HCT116 (cell line): ENCODE results near the gene GPRIN1. TPM values are rescaled to one million over a fixed set of nuclear protein-coding genes. Genes with fewer than 3 reads are reported as not detected.

Experiments used
- ATAC-seq: fragments of 200-7000 bp; cut with Tn5 transposase; 2 replicates; pipeline ENCODE4 v1.9.1; 2020; ENCODE audit warnings: mild to moderate bottlenecking, moderate library complexity
- BruUV-seq: library from RNA; stranded (reverse); fragments of 400-500 nt; replicated peaks from 2 replicates; lab custom pipeline; 2021; lab: Mats Ljungman, UMichigan
- CTCF ChIA-PET: fragments of 300-600 bp; sonication (Branson Sonifier 250); formaldehyde crosslinking; loops from one replicate; lab custom pipeline; 2021; ENCODE audit warnings: antibody characterized with exemption; lab: Charles Lee
- POLR2A ChIA-PET: fragments of 300-600, 350-600 bp; sonication (Branson Sonifier 250); formaldehyde crosslinking; loops from one replicate; lab custom pipeline; 2021; ENCODE audit warnings: antibody characterized with exemption; lab: Charles Lee
- RAD21 ChIA-PET, 2 experiments: fragments of 300-600 bp; sonication (Branson Sonifier 250); formaldehyde crosslinking; loops; one replicate each; lab custom pipeline; 2023; ENCODE audit warnings: low total read pairs in 2 of 2; ENCODE audit not compliant: uncharacterized antibody in 2 of 2, unreplicated experiment in 2 of 2, low non-redundant PET in 1 of 2; lab: Charles Lee
- DNase-seq: peaks from one replicate; pipeline ENCODE4 v3.0.0-alpha.2; 2010; ENCODE audit warnings: low read depth, low spot score
- H2AFZ ChIP-seq: fragments of 200-600 bp; shearing (Covaris generic), sonication (generic); 2 replicates; pipeline ENCODE4 v1.6.1; 2017; ENCODE audit warnings: low read depth, mixed run types, mixed read lengths, antibody characterized with exemption, low read length; ENCODE audit not compliant: poor library complexity, severe bottlenecking
- H3K27ac ChIP-seq: 2 replicates; pipeline ENCODE4 v1.5.1; 2012; ENCODE audit warnings: low read depth, low read length
- H3K27me3 ChIP-seq: fragments of 200-600 bp; sonication (generic); 2 replicates; pipeline ENCODE4 v1.6.1; 2016; ENCODE audit warnings: mixed run types, low read length, mixed read lengths; ENCODE audit not compliant: insufficient read depth
- H3K36me3 ChIP-seq, 2 experiments: fragments of 200-500 bp in 1 of 2; fragments of 200-600 bp in 1 of 2; sonication (Bioruptor generic) in 1 of 2; sonication (generic) in 1 of 2; 2 replicates each; pipeline versions ENCODE4 v1.5.1 to v1.6.1; 2014 to 2016; ENCODE audit warnings: low read length in 2 of 2, inconsistent platforms in 1 of 2, mixed read lengths in 1 of 2, mixed run types in 1 of 2; ENCODE audit not compliant: insufficient read depth in 2 of 2, control insufficient read depth in 1 of 2
- H3K4me1 ChIP-seq, 2 experiments: fragments of 200-600 bp in 1 of 2; sonication (generic) in 1 of 2; 2 replicates each; pipeline versions ENCODE4 v1.5.1 to v1.6.1; 2012 to 2017; ENCODE audit warnings: low read length in 2 of 2, inconsistent platforms in 1 of 2, mild to moderate bottlenecking in 1 of 2, mixed read lengths in 1 of 2, mixed run types in 1 of 2, moderate library complexity in 1 of 2; ENCODE audit not compliant: insufficient read depth in 2 of 2, control insufficient read depth in 1 of 2
- H3K4me2 ChIP-seq: fragments of 200-600 bp; sonication (generic); 2 replicates; pipeline ENCODE4 v1.6.1; 2017; ENCODE audit warnings: mixed run types, low read length, mixed read lengths
- H3K4me3 ChIP-seq, 2 experiments: fragments of 200-600 bp in 1 of 2; sonication (generic) in 1 of 2; replicated peaks in 1 of 2; 2 replicates each; pipeline ENCODE4 v1.5.1; 2011 to 2016; ENCODE audit warnings: low read length in 2 of 2, control low read depth in 1 of 2, low read depth in 1 of 2, mild to moderate bottlenecking in 1 of 2, mixed read lengths in 1 of 2, mixed run types in 1 of 2
- H3K79me2 ChIP-seq: fragments of 200-600 bp; sonication (generic); 2 replicates; pipeline ENCODE4 v1.6.1; 2017; ENCODE audit warnings: mild to moderate bottlenecking, mixed run types, low read length, moderate library complexity, mixed read lengths; ENCODE audit not compliant: insufficient read depth
- H3K9ac ChIP-seq: fragments of 200-600 bp; sonication (generic); 2 replicates; pipeline ENCODE4 v1.6.1; 2016; ENCODE audit warnings: low read length, mixed read lengths
- H3K9me2 ChIP-seq: fragments of 200-600 bp; sonication (generic), shearing (Covaris generic); 2 replicates; pipeline ENCODE4 v1.6.1; 2017; ENCODE audit warnings: mixed run types, mild to moderate bottlenecking, moderate library complexity; ENCODE audit not compliant: insufficient read depth
- H3K9me3 ChIP-seq, 2 experiments: fragments of 200-500 bp in 1 of 2; fragments of 200-600 bp in 1 of 2; sonication (Bioruptor generic) in 1 of 2; sonication (generic) in 1 of 2; 2 replicates each; pipeline ENCODE4 v1.6.1; 2014 to 2017; ENCODE audit warnings: low read length in 2 of 2, mixed read lengths in 2 of 2, inconsistent platforms in 1 of 2, low read depth in 1 of 2, mild to moderate bottlenecking in 1 of 2, mixed run types in 1 of 2, moderate library complexity in 1 of 2; ENCODE audit not compliant: control insufficient read depth in 1 of 2, insufficient read depth in 1 of 2
- H4K20me1 ChIP-seq: fragments of 200-600 bp; sonication (generic), shearing (Covaris generic); 2 replicates; pipeline ENCODE4 v1.6.1; 2017; ENCODE audit warnings: mixed run types, mild to moderate bottlenecking, moderate library complexity; ENCODE audit not compliant: insufficient read depth
- ATF3 ChIP-seq: IDR thresholded peaks from 2 replicates; pipeline ENCODE4 v1.6.1; 2012
- CBX3 ChIP-seq: IDR thresholded peaks from 2 replicates; pipeline ENCODE4 v1.6.1; 2012; ENCODE audit warnings: low read depth
- CEBPB ChIP-seq: IDR thresholded peaks from 2 replicates; pipeline ENCODE4 v1.6.1; 2012; ENCODE audit warnings: low read depth
- CTCF ChIP-seq, 3 experiments: fragments of 200-600 bp in 1 of 3; sonication (generic) in 1 of 3; IDR thresholded peaks in 2 of 3; conservative IDR thresholded peaks in 1 of 3; 2 replicates each; pipeline ENCODE4 v1.5.1; 2012 to 2017; ENCODE audit warnings: low read depth in 2 of 3, low read length in 2 of 3, antibody characterized with exemption in 1 of 3, borderline replicate concordance in 1 of 3, control low read depth in 1 of 3, mild to moderate bottlenecking in 1 of 3, mixed read lengths in 1 of 3, mixed run types in 1 of 3, moderate library complexity in 1 of 3; ENCODE audit not compliant: insufficient read depth in 1 of 3
- EGR1 ChIP-seq: IDR thresholded peaks from 2 replicates; pipeline ENCODE4 v1.6.1; 2012; ENCODE audit warnings: low read depth
- FOSL1 ChIP-seq: IDR thresholded peaks from 2 replicates; pipeline ENCODE4 v1.6.1; 2012; ENCODE audit warnings: low read depth
- JUND ChIP-seq: IDR thresholded peaks from 2 replicates; pipeline ENCODE4 v1.6.1; 2012
- MAX ChIP-seq: IDR thresholded peaks from 2 replicates; pipeline ENCODE4 v1.6.1; 2012
- POLR2A ChIP-seq: IDR thresholded peaks from 2 replicates; pipeline ENCODE4 v1.7.0; 2011; ENCODE audit warnings: borderline replicate concordance; ENCODE audit not compliant: insufficient read depth, insufficient read length; ENCODE audit errors: extremely low read depth
- SP1 ChIP-seq: IDR thresholded peaks from 2 replicates; pipeline ENCODE4 v1.6.1; 2012; ENCODE audit warnings: low read depth
- SRF ChIP-seq: IDR thresholded peaks from 2 replicates; pipeline ENCODE4 v1.6.1; 2012; ENCODE audit warnings: low read depth
- YY1 ChIP-seq: IDR thresholded peaks from 2 replicates; pipeline ENCODE4 v1.6.1; 2011; ENCODE audit warnings: low read length, low read depth, moderate library complexity, mild to moderate bottlenecking; ENCODE audit not compliant: insufficient replicate concordance; ENCODE audit errors: extremely low read depth
- ZFX ChIP-seq: fragments of 450-650 bp; IDR thresholded peaks from 2 replicates; pipeline ENCODE4 v1.6.1; 2017
- intact Hi-C: fragments of 100-400 bp; cut with micrococcal nuclease; formaldehyde crosslinking; loops from 2 replicates; pipeline ENCODE4 v1.10.0; 2022
- total RNA-seq: library from RNA; stranded (reverse); gene quantifications from one replicate; pipeline ENCODE4 v1.2.1, GENCODE V29; 2021; ENCODE audit not compliant: unreplicated experiment

The GPRIN1 gene
- total RNA-seq, 1 experiment from 2014 or later, result 14.2 TPM

- TF ChIP-seq EGR1 (no peak), ATF3 (no peak), ZFX (no peak)
- Histone ChIP-seq H3K4me1 (peaks cover 24 to 49% of the 10 kb centered on the region in 2 experiments), H3K9me2 (no peaks in the 10 kb centered on the region), H3K9me3 (no peaks in the 10 kb centered on the region), H3K9ac (no peak within 1 kb of the TSS), H2AFZ (no peak within 1 kb of the TSS), H3K36me3 (no peaks in the 10 kb centered on the region), H3K27ac (no peak within 1 kb of the TSS; the same call in 1 of the 2 replicates), H3K27me3 (no peaks in the 10 kb centered on the region), H3K79me2 (no peaks in the 10 kb centered on the region), H4K20me1 (no peaks in the 10 kb centered on the region), H3K4me2 (no peak within 1 kb of the TSS), H3K4me3 (no peak within 1 kb of the TSS)
- RAD21 ChIA-PET, result no interaction called here
- DNase-seq (no peak), ATAC-seq (no peak)
- POLR2A ChIA-PET, result no interaction called here
- intact Hi-C loops, result no loop called here
- no TSS peak for BruUV-seq
- CTCF ChIA-PET, result no interaction called here
These were observed 61.0 kb downstream of the GPRIN1 start, which contains the start of gene CDHR2 for GRCh38 chr5:176548967-176549444. TSS of gene CDHR2 (plus strand) at chr5:176549342. CDS start at chr5:176565353, 16,011 bp downstream.

GRCh38 chr5:176547802-176548201 lies 62.2 kb downstream of the GPRIN1 start:
- Histone ChIP-seq H2AFZ (no peak overlapping the region), H3K4me1 (peaks cover 18 to 43% of the 10 kb centered on the region in 2 experiments), H3K4me2 (no peak overlapping the region), H3K4me3 (no peak overlapping the region), H3K36me3 (no peaks in the 10 kb centered on the region), H3K9me2 (no peaks in the 10 kb centered on the region), H3K27me3 (no peaks in the 10 kb centered on the region), H3K9me3 (no peaks in the 10 kb centered on the region), H3K9ac (no peak overlapping the region), H3K79me2 (no peaks in the 10 kb centered on the region), H4K20me1 (no peaks in the 10 kb centered on the region), H3K27ac (no peak overlapping the region)
- TF ChIP-seq POLR2A (no peak), CEBPB (no peak), CTCF (IDR thresholded peaks at IDR 0.05 in 2 of 3, conservative IDR thresholded peaks at IDR 0.05 in 1 of 3; ENCODE audit: borderline replicate concordance in 1 of 3, insufficient read depth in 1 of 3, low read depth in 2 of 3, low read length in 2 of 3) (no peak), ZFX (no peak), EGR1 (no peak), SRF (no peak), SP1 (no peak), FOSL1 (no peak), CBX3 (no peak), JUND (no peak), MAX (no peak), YY1 (no peak)
- CTCF ChIA-PET, result interaction anchor here (0.7 kb wide), 1 partner anchor 10 kb away, joined by 3 read pairs; no protein-coding TSS in a partner anchor
- no peak for ATAC-seq
- POLR2A ChIA-PET, result interaction anchor here (1.9 kb wide), 1 partner anchor 10 kb away, joined by 6 read pairs; the partner anchor contains the start of gene RNF44
- BruUV-seq, result no TSS peak
- RAD21 ChIA-PET, result no interaction called here
- DNase-seq, result no peak
- intact Hi-C loops, result no loop called here
